NCI-H2227 treated with DMSO at 0.1 percent for 48 hours (cell line): ENCODE results near the gene MYOCD.

Source experiments
- DNase-seq: peaks from one replicate; lab custom pipeline; 2025; lab: John Stamatoyannopoulos, UW

The MYOCD gene

DNA sequence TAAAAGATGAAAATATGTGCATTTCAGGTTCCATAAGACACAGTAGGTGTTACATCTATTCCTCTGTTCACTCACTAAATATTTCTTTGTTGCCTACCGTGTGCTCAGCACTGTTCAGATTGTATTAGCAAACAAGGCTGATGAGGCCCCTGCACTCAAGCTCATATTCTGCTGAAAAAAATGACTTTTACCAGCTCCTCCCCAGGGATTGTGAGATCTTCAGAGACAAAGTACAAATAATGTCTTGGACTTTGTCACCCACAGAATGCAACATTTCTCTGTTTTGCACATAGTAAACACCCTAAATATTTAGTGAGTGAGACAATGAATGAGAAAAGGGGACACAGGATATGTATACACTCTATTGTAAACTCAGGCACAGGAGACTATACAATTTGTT is 21.9 kb upstream of the MYOCD start:
- no peak for DNase-seq

DNA sequence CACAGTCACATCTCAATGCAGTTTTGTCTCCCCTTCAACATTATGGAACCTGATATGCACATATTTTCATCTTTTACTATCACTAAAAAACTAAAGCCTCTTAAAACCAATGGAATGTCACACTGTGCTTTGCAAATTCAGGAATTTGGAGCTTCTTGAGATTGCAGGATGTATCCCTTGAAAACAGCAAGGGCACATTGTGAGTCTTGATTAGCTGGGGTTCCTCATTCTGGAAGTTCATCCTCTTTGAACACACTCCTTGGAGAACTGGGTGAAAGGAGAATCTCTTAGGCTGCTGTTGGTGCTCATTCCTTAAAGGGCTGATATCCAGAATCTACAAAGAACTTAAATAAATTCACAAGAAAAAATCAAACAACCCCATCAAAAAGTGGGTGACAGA is 21.1 kb upstream of the MYOCD start:
- no peak for DNase-seq

DNA sequence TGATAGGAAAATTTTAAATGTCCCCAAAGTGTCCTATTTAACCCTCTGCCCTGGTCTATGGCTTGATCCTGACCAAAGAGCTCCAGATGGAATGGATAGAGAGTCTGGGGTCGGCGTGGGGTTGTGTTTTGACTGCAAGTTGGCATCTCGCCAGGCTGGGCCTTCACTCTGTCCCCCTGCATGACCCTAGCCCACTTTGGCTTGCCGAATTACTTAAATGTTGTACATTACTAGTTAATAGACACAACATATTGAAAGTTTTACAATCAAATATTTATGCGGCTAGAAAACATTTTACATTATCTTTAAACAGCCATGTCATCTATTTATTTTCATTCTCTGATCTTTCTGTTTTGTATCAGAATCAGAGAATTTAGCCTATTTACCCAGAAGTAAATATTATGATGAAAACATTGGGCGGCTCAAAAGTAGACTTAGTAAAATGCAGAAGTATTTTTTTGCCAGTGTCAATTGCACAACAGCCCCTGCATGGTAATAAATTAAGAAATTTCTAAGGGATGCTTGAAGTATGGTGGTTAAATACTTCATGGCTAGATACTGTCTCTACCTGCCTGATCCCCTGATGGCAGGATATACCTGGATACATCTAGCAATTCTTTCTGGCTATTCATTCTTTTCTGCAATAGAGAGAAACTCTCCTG is 18.8 kb upstream of the MYOCD start:
- no peak for DNase-seq

DNA sequence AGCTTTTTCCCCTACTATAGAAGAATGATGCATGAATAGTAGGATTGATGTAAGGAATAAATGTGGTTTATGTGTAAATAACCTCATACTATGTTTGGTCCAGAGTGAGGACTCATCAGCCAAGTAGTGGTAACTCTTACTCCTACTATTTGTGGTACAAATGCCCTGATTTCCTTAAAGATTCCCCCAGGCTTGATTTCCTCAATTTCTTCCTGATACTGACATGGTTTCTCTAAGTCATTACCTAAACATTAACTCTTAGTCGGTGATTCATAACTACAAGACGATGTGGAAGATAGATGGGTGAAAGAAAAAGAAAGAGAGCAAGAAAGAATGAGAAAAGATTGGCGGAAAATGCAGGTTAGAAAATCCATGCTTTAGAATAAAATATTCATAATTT is 17.2 kb upstream of the MYOCD start:
- DNase-seq = no peak

DNA sequence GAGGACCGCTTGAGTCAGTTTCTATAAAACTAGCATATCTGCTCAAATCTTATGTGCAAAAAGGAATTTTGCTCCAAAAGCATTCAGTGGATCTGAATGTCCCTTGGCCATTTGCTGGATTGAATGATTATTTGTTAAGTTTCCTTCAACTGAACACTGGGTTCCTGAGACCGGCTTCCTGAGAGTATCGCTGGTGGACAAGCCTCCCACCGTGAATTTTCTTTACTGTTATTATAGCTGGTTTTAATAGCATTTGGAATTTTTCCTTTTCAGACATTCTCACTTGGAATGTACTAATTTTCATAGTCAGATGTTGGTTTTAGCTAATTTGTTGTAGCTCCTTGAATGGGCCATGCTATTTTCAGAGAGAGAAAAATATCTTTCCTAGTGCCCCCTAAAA is 9.8 kb upstream of the MYOCD start:
- no peak for DNase-seq

DNA sequence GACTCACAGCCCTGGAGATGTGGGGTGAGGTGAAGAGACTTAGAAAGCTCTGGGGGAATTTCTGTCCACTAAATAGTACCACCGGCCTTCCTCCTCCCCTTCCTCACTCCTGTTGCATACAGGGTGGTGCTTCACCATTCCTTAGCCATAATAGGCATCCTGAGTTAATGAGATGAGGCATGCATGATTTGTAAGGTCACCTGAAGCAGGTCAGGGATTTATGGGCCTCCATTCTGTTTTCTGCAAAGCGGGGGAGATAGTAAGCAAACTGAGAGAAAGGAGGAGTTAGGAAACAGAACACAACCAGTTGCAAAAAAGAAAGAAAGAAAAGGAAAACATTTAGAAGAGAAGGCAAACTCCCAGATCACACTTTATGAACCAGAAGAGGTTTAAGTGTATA is 9.3 kb upstream of the MYOCD start:
- no peak for DNase-seq

DNA sequence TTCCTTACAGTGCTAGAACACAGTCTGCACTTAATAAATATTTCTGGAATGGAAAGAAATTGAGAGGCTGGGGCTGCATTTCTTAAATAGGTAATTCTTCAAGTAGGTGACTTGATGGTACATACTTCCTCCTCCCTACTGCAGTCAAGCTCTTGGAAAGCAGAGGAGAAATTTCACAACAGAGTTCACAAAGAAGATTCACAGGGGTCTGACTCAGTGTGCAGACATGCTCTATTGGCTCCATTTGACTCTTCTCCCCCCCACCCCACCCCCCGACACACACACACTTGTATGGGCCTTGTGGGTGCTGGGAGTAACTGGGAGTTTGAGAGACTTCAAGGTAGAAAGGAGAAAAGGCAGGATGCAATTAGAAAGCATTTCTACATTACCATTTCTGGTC is 6.2 kb upstream of the MYOCD start:
- no peak for DNase-seq

DNA sequence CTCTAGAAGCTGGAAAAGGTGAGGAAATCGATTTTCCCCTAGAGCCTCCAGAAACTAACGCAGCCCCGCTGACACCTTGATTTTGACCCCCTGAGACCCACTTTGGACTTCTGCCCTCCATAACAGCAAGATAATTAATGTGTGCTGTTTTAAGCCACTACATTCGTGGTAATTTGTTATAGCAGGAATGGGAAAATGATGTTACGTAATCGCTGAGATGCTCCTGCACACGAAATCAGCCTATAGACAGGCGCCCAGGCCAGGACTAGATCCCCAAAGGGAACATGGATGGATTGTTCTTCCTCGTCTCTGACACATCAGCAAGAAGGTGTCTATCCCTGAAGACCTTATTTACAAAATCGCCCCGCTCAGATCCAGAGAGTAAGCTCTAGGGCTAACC is 1.4 kb upstream of the MYOCD start:
- DNase-seq = no peak

DNA sequence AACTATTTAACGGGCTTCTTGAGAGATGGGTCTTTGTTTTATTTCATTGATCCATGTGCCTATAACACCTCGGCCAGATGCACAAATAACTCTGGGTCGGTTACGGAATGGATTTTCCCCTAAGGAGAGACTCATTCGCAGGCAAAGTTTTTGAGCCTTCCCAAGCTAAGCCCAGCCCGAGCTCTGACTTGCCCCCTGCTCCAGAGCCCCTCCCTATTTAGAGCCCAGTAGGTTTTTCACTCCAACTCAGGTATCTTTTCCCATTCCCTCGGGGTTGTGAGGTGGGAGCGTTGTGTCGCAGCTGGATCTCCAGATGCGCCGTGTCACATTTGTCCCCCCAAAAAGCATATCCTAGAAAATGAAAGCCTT is 812 bp upstream of the MYOCD start:
- no peak for DNase-seq

DNA sequence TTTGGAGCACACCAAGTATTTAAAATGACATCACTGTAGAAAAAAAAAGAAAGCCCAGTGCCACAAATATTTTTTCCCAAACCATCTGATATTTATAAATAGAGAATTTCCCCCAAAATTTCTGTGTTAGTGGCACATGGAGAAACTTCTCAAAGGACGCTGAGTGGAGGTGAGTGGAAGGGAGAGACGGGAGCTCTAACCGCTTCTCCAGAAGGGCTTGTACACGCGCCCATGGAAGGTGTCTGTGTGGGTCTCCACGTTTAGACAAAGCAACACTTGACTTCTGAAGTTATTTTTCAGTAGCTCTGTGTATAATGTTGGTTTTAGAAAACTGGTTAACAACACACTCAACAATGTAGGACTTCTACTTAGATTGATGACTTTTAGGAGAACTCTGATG is 1.0 kb downstream of the MYOCD start:
- DNase-seq = no peak

DNA sequence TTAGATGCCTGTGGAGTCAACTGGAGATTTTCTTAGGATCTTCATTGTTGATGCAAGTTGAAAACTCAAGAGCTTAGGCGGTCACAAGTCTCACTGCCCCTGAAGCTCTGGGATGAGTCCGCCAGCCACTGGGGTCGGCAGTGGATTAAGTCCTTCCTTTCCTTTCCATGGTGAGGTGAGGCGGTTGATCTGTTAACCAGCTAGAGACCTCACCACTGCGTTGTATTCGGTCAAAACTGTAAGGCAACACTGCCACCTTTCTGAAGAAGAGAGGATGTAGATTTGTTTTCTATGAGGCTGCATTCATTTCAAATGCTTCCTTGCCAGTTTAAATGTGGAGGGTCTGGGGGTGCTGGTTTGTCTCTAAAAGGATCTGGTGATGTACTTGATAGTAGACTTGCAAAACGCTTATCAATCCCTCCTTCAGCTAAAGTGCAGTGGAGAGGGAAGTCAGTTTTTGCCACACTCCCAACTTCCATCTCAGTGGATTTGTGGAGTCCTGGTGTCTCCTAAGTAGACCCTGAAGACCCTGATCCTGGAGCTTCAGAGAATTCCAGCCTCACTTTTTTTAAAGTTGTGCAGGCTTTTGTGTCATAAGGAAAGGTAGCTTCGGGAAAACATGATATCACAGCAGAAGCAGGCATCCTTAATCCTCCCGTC is 1.7 kb downstream of the MYOCD start:
- no peak for DNase-seq

DNA sequence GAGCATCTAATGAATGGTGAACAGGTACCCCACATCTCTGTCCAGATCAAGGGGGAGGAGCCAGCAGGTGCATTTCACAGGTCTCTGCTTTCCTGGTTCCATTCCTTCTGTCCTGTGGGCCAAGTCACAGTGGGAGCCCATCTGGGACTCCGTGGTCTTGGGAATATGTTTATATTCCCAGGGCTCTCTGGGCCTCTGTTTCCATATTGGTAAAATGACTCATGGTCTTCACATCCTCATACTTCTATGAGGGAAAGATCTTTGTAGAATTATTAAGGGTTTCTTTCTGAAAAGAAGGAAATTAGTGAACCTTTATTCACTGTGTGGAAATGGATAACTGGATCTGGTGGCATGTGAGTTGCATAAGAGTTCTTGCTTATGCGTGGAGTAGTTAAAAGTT is 6.2 kb downstream of the MYOCD start:
- no peak for DNase-seq

DNA sequence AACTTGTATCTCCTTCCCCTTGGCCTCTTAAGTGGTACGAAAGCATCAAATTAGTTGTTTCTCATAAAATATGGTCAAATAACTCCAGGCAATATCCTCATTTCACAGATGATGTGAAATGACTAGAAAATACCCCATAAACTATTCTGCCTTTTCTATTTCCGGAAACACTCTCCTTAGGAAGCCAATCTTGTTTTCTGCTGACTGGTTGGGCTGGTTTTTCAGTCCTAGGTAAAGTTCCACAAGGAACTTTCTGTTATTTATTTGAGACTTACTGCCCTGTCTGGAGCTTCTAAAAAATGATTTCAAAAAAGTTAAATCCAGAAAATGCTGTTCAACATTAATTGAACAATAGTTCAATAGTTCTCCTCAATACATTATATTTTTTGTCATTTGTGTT is 7.3 kb downstream of the MYOCD start:
- DNase-seq = no peak

DNA sequence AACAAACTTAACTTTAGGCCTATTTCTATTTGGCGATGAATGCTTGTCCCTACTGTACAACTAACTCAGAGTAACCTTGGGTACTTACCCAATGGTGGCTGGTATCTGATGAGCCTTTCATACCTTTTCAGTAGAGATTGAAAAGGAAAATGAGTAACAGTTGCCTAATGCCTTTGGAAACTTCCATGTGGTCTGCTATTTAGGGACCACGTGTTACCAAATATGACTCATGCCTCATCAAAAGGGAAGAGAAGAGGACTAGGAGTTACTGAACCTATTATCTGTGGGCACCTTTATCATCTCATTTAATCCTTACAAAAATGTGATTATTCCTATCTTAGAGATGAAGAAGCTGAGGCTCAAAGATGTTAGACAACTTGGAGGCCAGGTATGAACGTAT is 8.1 kb downstream of the MYOCD start:
- DNase-seq = no peak

DNA sequence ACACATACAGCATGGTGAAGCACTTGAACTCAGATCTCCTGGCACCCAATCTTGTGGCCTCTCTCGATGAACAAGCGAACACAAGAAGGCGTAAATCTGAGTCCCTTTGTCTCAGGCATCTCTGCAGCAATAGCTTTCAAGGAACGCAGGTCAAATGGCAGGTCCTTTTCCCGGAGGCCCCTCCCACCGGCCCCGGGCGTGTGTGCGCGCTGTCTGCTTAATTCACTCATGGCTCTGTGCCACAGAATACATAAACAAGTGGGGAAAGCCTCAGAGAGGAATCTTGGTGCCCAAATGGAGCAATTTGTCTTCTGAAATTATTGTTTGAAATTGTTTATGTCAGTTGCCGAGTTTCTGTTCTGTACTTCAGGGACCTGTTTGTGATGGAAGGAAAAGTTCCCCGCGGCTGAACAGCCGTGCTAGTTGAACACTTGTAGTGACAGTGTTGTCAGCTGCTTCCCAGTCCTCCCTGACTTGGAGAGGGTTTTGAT is 14.8 kb downstream of the MYOCD start:
- DNase-seq = no peak

DNA sequence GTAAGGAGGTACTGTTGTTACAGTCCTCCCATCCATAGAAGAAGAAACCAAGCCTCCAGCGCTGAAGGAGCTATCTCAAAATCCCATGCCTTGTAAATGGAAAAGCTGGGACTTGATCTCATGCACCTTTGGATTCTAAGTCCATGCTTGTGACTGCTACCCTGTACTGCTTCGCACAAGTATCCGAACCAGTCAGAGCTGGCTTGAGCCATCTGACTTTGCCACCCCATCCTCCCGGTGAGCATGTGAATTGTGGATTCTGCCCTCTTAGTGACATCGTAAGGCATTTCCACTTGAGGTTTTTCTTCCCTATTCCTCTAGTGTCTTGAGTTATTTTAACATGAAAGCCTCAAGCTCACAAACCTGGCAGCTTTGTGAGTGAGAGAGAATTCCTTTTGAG is 15.3 kb downstream of the MYOCD start:
- DNase-seq = no peak

DNA sequence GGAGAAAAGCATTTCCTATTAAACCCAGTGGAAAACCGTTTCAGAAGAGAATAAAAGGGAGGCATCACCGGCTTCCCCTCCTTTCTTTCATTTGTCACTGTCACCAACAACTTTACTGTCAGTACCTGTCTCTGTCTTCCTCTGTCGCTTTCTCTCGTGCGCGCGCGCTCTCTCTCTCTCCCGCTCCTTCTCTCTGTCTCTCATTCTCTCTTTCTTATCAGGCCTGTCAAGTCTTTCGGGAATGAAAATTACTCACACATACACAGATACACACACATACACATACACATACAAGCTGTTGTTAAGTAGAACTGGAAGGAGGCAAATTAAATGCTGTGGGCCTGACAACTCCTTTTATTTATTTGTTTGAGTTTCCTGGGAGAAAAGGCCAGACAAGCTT is 17.6 kb downstream of the MYOCD start:
- no peak for DNase-seq

DNA sequence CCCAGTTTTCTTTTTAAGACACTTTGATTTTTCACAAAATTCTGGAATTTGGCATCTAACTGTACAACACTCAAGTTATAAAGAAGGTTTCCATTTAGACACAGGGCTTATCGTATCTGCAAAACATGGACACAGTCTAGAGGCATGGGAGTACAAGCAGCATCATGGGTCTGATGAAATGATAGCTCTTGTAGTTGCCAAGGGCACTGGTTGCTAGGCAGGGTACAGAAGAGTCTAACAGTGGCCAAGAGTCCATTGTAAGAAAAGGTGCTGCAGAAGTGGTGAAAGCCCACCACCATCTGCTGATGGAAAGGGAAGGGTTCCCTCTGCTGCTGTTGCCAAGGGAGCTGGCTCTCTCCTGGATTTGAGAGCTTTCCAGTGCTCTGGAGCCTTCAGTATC is 20.8 kb downstream of the MYOCD start:
- no peak for DNase-seq

DNA sequence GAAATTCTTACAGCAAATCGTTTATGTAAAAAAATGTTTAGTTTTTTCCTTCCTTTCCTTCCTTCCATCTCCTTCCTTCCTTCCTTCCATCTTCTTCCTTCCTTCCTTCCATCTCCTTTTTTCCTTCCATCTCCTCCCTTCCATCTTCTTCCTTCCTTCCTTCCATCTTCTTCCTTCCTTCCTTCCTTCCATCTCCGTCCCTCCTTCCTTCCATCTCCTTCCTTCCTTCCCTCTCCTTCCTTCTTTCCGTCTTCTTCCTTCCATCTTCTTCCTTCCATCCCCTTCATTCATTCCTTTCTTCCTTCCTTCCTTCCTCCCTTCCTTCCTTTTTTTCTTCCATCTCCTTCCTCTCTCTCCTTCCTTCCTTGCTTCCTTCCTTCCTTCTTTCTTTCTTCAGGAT is 22.7 kb downstream of the MYOCD start:
- no peak for DNase-seq

DNA sequence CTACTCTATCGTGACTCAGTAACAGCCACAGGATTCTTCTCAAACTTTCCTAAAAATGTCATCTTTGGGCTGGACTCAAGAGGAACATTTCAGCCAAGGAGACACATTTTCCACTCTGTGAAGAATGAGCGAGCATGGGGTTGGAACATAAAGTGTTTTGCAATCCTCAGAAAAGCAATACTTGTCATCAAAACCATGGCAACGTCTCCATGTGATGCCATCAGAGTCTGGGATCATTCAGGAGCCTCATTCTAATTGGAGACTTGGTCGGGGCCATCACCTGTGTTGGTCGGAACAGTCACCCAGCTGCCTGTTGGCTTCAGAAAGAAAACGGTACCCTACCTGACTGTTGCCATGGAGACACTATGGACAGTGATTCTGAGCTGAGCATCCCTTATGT is 25.5 kb downstream of the MYOCD start:
- no peak for DNase-seq

DNA sequence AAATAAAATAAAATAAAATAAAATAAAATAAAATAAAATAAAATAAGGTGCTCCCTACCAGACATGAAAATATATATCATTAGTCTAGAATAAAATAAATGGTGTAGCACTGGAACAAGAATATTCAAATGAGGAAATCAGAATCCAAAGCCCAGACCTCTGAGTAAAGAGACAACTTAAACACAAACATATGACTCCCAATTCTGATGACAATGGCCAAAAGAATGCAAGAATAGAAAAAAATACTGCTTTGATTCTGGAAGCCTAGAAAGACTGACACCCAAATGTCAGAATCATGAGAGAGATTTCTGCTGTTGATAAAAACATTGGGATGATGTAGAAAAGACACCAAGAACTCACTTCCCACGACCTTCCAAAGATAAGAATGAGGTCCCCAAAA is 27.9 kb downstream of the MYOCD start:
- no peak for DNase-seq

DNA sequence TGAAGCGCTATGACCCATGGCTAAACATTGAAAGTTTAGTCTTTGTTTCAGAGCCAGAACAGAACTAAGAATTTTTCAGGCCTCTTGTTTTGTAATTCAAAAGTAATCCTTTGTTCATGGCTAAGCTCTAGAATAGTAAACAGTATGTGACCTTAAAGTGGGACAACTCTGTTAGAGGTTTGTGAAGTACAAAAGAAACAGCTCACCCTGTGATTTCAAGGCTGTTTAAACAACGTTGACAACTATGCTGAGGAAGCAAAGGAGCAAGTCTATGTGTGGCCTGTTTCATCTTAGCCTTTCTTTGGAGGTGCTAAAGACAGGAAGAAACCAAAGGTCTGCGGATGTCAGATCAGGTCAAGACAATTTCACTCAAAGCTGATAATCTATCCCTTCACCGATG is 40.4 kb downstream of the MYOCD start:
- DNase-seq = no peak

DNA sequence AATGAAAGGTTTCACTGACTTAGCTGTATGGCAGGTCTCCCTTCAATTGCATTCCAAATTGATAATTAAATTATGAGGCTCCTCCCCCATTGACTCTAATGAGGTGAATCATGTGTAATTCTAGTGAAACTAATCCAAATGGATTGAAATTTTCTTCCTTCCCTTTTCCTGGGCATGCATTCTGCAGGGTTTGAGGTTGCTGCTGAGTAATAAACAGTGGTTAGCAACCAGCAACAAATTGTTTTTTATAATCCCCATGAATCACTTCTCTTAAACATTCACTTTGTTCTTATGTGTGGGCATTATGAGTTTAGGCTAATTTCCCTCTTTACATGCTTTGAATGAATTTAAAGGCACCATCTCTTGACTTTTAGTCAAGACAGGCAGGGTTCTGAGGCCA is 43.4 kb downstream of the MYOCD start:
- DNase-seq = no peak

DNA sequence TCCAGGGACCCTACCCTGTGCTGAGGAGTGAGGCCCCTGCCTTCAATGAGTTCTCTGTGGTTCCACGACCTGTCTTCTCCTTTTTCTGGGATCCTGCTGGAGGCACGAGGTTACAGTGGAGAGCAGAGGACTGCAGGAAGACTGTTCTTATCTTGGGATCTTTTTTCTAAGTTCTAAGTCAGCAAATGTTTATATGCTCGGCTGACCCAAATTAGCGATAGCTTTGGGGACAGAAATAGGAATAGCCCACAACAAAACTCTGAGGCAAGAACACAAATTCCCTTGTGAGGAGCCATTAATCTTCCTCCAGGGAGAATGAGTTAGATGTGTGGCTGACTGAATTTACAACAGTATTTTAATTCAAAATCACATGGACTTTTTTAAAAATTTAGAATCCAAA is 46.7 kb downstream of the MYOCD start:
- DNase-seq = no peak
